A549 (cell line): ENCODE data around the gene THBS1. TPM values are rescaled to one million over a fixed set of nuclear protein-coding genes. Genes with fewer than 3 reads are reported as not detected.

Experiments used
- ATAC-seq, 2 experiments: fragments of 200-7000 bp in 1 of 2; fragments of >200 bp in 1 of 2; cut with Nextera tagmentation in 1 of 2; cut with Tn5 transposase in 1 of 2; 3 replicates each; pipeline versions ENCODE4 v1.8.0 to v1.9.1; 2018 to 2020; ENCODE audit warnings: mild to moderate bottlenecking in 1 of 2, moderate library complexity in 1 of 2
- CTCF ChIA-PET: fragments of 300-600 bp; sonication (Branson Sonifier 250); formaldehyde crosslinking; extraction: SDS; loops from one replicate; lab custom pipeline; 2021; ENCODE audit warnings: antibody characterized with exemption, inconsistent platforms; lab: Yijun Ruan, JAX
- POLR2A ChIA-PET: fragments of 350-600 bp; formaldehyde crosslinking; extraction: SDS; loops from one replicate; lab custom pipeline; 2021; ENCODE audit warnings: antibody characterized with exemption, inconsistent platforms; lab: Yijun Ruan, JAX
- DNase-seq, 2 experiments: peaks; one replicate each; pipeline versions ENCODE4 v3.0.0 to v3.0.0-alpha.2; 2011 to 2016; ENCODE audit warnings: low read depth in 1 of 2, low spot score in 1 of 2
- FAIRE-seq: peaks from 2 replicates; lab custom pipeline; 2011; peaks lifted over from hg19 to GRCh38; lab: Jason Lieb, UNC
- H3K27ac ChIP-seq, 2 experiments: fragments of >200 bp; sonication (Bioruptor Twin); formaldehyde crosslinking; 3 replicates each; pipeline ENCODE4 v1.5.1; 2016 to 2017
- H3K4me1 ChIP-seq: fragments of >200 bp; sonication (Bioruptor Twin); formaldehyde crosslinking; 3 replicates; pipeline ENCODE4 v1.6.1; 2016
- H3K4me2 ChIP-seq: fragments of >200 bp; sonication (Bioruptor Twin); formaldehyde crosslinking; 3 replicates; pipeline ENCODE4 v1.6.1; 2016
- H3K4me3 ChIP-seq: fragments of >200 bp; sonication (Bioruptor Twin); formaldehyde crosslinking; 3 replicates; pipeline ENCODE4 v1.5.1; 2016
- H3K9me3 ChIP-seq: fragments of >200 bp; sonication (Bioruptor Twin); formaldehyde crosslinking; 3 replicates; pipeline ENCODE4 v1.6.1; 2016
- CBX2 ChIP-seq: fragments of 200-600 bp; sonication (generic); IDR thresholded peaks from 2 replicates; pipeline ENCODE4 v1.6.1; 2016; ENCODE audit warnings: low read depth, mild to moderate bottlenecking, borderline replicate concordance
- CEBPB ChIP-seq, 2 experiments: fragments of >200 bp in 1 of 2; sonication (Bioruptor Twin) in 1 of 2; formaldehyde crosslinking in 1 of 2; IDR thresholded peaks; 2 replicates each; pipeline ENCODE4 v1.6.1; 2012 to 2016
- CHD2 ChIP-seq: fragments of 150-350 bp; IDR thresholded peaks from 2 replicates; pipeline ENCODE4 v1.6.1; 2014; ENCODE audit warnings: low read length; ENCODE audit not compliant: partially characterized antibody
- EP300 ChIP-seq, 2 experiments: fragments of >200 bp; sonication (Bioruptor Twin); formaldehyde crosslinking; IDR thresholded peaks; 2 replicates in 1 of 2; 3 replicates in 1 of 2; pipeline ENCODE4 v1.6.1; 2016 to 2017
- GATA3 ChIP-seq: IDR thresholded peaks from 2 replicates; pipeline ENCODE4 v1.6.1; 2012; ENCODE audit warnings: borderline replicate concordance
- HDAC2 ChIP-seq: fragments of 200-600 bp; sonication (generic); IDR thresholded peaks from 2 replicates; pipeline ENCODE4 v1.6.1; 2016
- HEYL ChIP-seq: fragments of 250-450 bp; sonication (Bioruptor Pico); IDR thresholded peaks from 2 replicates; pipeline ENCODE4 v1.8.0; 2021; ENCODE audit warnings: mild to moderate bottlenecking, moderate library complexity
- HOXB13 ChIP-seq: fragments of 250-450 bp; sonication (Bioruptor Pico); IDR thresholded peaks from 2 replicates; pipeline ENCODE4 v1.5.0; 2020; ENCODE audit warnings: low read depth, mild to moderate bottlenecking, moderate library complexity
- HOXB5 ChIP-seq: fragments of 250-450 bp; sonication (Bioruptor Pico); IDR thresholded peaks from 2 replicates; pipeline ENCODE4 v1.5.0; 2020; ENCODE audit warnings: mild to moderate bottlenecking, moderate library complexity
- JUN ChIP-seq, 2 experiments: fragments of >200 bp; sonication (Bioruptor Twin); formaldehyde crosslinking; IDR thresholded peaks; 2 replicates in 1 of 2; 3 replicates in 1 of 2; pipeline ENCODE4 v1.6.1; 2016 to 2017
- KDM1A ChIP-seq: fragments of 200-600 bp; sonication (generic); IDR thresholded peaks from 2 replicates; pipeline ENCODE4 v1.6.1; 2016; ENCODE audit warnings: low read depth, mild to moderate bottlenecking
- KDM5A ChIP-seq: fragments of 200-600 bp; sonication (generic); IDR thresholded peaks from 2 replicates; pipeline ENCODE4 v1.6.1; 2016; ENCODE audit warnings: antibody characterized with exemption, mild to moderate bottlenecking
- MAZ ChIP-seq: fragments of 150-350 bp; IDR thresholded peaks from 2 replicates; pipeline ENCODE4 v1.6.1; 2014; ENCODE audit warnings: antibody characterized with exemption, low read depth, low read length, borderline replicate concordance
- MYC ChIP-seq: IDR thresholded peaks from 2 replicates; pipeline ENCODE4 v1.6.1; 2012; ENCODE audit warnings: mild to moderate bottlenecking, inconsistent platforms, low read length, improper control_type of control experiment, borderline replicate concordance
- NFE2L2 ChIP-seq: fragments of 150-350 bp; conservative IDR thresholded peaks from 2 replicates; pipeline ENCODE4 v1.6.1; 2014; ENCODE audit warnings: low read length
- NPAS2 ChIP-seq: fragments of 250-450 bp; sonication (Bioruptor Pico); IDR thresholded peaks from 2 replicates; pipeline ENCODE4 v1.8.0; 2022; ENCODE audit warnings: mild to moderate bottlenecking, moderate library complexity, borderline replicate concordance
- NR3C1 ChIP-seq: fragments of >200 bp; sonication (Bioruptor Twin); formaldehyde crosslinking; IDR thresholded peaks from 3 replicates; pipeline ENCODE4 v1.6.1; 2017
- POLR2AphosphoS2 ChIP-seq: conservative IDR thresholded peaks from 2 replicates; pipeline ENCODE4 v1.6.1; 2012; ENCODE audit warnings: low read length, improper control_type of control experiment, inconsistent platforms
- RCOR1 ChIP-seq: fragments of 150-350 bp; IDR thresholded peaks from 2 replicates; pipeline ENCODE4 v1.6.1; 2014; ENCODE audit warnings: antibody characterized with exemption, low read length, low read depth
- SREBF2 ChIP-seq: fragments of 450-650 bp; IDR thresholded peaks from 2 replicates; pipeline ENCODE4 v1.6.1; 2014; ENCODE audit warnings: mild to moderate bottlenecking, moderate library complexity
- WGBS: methylation state at CpG from one replicate; pipeline ENCODE4 v1.1.6; 2017; ENCODE audit errors: missing lambda C conversion rate; 5-methylcytosine and 5-hydroxymethylcytosine counted together
- polyA plus RNA-seq, 4 experiments: library from polyadenylated mRNA; depleted of rRNA in 3 of 4; stranded (reverse); fragments of >200 nt; fragmentation: RNase III in 1 of 4; extraction: RNeasy Plus Mini Kit Qiagen cat#74134 plus additional on column Dnase treatment in 1 of 4; gene quantifications; 2 replicates in 3 of 4; 3 replicates in 1 of 4; pipeline ENCODE4 v1.2.3, GENCODE V29; 2011 to 2017
- TF ChIP-seq, protein P1 (sequence below): IDR thresholded peaks from 2 replicates; pipeline ENCODE4 v1.6.1; 2012
- TF ChIP-seq, protein P2 (sequence below): fragments of 450-650 bp; IDR thresholded peaks from 2 replicates; pipeline ENCODE4 v1.6.1; 2014; ENCODE audit warnings: antibody characterized with exemption
- TF ChIP-seq, protein P3 (sequence below): fragments of >200 bp; sonication (Bioruptor Twin); formaldehyde crosslinking; IDR thresholded peaks from 3 replicates; pipeline ENCODE4 v1.5.1; 2016
- TF ChIP-seq, protein P4 (sequence below): fragments of >200 bp; sonication (Bioruptor Twin); formaldehyde crosslinking; IDR thresholded peaks from 2 replicates; pipeline ENCODE4 v1.6.1; 2016
- TF ChIP-seq, protein P5 (sequence below): fragments of 200-600 bp; sonication (generic); IDR thresholded peaks from 2 replicates; pipeline ENCODE4 v1.6.1; 2016; ENCODE audit warnings: antibody characterized with exemption, mild to moderate bottlenecking, moderate library complexity
- TF ChIP-seq, protein P6 (sequence below): fragments of 250-450 bp; sonication (Bioruptor Pico); IDR thresholded peaks from 2 replicates; pipeline ENCODE4 v1.5.0; 2020; ENCODE audit warnings: low read depth, mild to moderate bottlenecking, moderate library complexity
- TF ChIP-seq, protein P7 (sequence below): fragments of 250-450 bp; sonication (Bioruptor Pico); IDR thresholded peaks from 2 replicates; pipeline ENCODE4 v1.5.0; 2021; ENCODE audit warnings: mild to moderate bottlenecking, moderate library complexity, borderline replicate concordance

The THBS1 gene
- polyA plus RNA-seq, 2 of the 4 experiments (the other 2 are of a cell fraction), result 46.8 to 54.9 TPM

DNA sequence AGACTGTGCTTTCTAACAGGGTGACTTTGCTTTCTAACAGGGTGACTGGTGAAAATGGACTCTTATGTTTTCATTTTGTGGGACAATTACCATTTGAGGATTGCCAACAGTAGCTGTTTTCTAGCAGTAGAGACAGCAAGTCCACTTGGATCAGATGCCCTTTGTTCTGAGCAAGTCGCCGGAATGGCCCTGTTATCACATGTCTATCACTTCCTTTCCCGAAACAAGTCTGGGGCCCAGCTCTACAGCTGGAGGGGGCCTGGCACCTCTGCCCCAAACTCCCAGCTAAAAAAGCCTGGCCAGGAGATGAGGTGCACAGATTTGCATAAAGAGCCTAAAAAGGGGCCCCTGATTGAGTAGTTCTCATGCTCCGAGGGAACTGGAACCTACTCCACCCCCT, 44.6 kb downstream of the THBS1 start:
- H3K4me3 ChIP-seq, result no peak overlapping the region
- no peak for TF ChIP-seq NPAS2 (CRISPR knock-in tag)
- TF ChIP-seq RCOR1, result no peak
- no peak for TF ChIP-seq EP300 (IDR thresholded peaks at IDR 0.05)
- TF ChIP-seq GATA3, result no peak
- TF ChIP-seq NFE2L2, result no peak
- TF ChIP-seq, protein P1, sequence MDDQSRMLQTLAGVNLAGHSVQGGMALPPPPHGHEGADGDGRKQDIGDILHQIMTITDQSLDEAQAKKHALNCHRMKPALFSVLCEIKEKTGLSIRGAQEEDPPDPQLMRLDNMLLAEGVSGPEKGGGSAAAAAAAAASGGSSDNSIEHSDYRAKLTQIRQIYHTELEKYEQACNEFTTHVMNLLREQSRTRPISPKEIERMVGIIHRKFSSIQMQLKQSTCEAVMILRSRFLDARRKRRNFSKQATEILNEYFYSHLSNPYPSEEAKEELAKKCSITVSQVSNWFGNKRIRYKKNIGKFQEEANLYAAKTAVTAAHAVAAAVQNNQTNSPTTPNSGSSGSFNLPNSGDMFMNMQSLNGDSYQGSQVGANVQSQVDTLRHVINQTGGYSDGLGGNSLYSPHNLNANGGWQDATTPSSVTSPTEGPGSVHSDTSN, result no peak
- no peak for TF ChIP-seq CBX2
- TF ChIP-seq KDM5A, result no peak
- TF ChIP-seq CHD2, result no peak
- no peak for TF ChIP-seq POLR2AphosphoS2
- TF ChIP-seq, protein P2, sequence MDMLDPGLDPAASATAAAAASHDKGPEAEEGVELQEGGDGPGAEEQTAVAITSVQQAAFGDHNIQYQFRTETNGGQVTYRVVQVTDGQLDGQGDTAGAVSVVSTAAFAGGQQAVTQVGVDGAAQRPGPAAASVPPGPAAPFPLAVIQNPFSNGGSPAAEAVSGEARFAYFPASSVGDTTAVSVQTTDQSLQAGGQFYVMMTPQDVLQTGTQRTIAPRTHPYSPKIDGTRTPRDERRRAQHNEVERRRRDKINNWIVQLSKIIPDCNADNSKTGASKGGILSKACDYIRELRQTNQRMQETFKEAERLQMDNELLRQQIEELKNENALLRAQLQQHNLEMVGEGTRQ, result no peak
- TF ChIP-seq HEYL (CRISPR knock-in tag), result no peak
- TF ChIP-seq SREBF2, result no peak
- H3K9me3 ChIP-seq, result no peaks in the 10 kb centered on the region
- H3K27ac ChIP-seq, result no peak overlapping the region; a peak in 1 of 6 replicates
- FAIRE-seq (no peak), ATAC-seq (no peak), DNase-seq (no peak)
- CTCF ChIA-PET, result interaction anchor here (1.2 kb wide), 1 partner anchor 49 kb away, joined by 3 read pairs; no protein-coding TSS in a partner anchor
- H3K4me2 ChIP-seq, result no peak overlapping the region
- WGBS, result 98% methylated on average over 4 of the region's 4 CpGs
- POLR2A ChIA-PET, result no interaction called here
- peaks cover 17% of the 10 kb centered on the region; the same call in 2 of the 3 replicates for H3K4me1 ChIP-seq

DNA sequence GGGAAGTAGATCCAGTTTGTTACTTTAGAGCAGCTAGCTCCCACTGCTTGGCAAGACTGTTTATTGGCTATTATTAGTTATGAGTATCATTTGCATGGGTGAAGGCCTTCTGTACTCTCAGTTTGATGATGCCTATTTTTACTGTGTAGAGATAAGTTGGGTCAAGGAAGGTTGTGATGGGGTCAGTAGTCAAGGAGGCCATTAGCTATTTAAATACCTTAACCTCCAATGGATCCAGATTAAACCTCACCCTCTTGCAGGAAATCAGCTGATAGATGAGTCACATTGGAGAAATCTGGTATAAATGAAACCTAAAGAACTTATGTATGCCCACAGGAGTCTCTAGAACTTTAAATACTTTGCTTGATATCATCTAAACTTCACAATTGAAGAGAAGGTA, 45.0 kb downstream of the THBS1 start:
- H3K4me2 ChIP-seq, result no peak overlapping the region
- TF ChIP-seq HOXB13 (CRISPR knock-in tag) (no peak), CEBPB (IDR thresholded peaks at IDR 0.05) (no peak), JUN (IDR thresholded peaks at IDR 0.05) (no peak), NFE2L2 (no peak), HDAC2 (no peak), CBX2 (no peak), HOXB5 (CRISPR knock-in tag) (no peak), KDM1A (no peak), NR3C1 (no peak), MAZ (no peak), HEYL (CRISPR knock-in tag) (no peak), MYC (no peak), RCOR1 (no peak)
- TF ChIP-seq, protein P3, sequence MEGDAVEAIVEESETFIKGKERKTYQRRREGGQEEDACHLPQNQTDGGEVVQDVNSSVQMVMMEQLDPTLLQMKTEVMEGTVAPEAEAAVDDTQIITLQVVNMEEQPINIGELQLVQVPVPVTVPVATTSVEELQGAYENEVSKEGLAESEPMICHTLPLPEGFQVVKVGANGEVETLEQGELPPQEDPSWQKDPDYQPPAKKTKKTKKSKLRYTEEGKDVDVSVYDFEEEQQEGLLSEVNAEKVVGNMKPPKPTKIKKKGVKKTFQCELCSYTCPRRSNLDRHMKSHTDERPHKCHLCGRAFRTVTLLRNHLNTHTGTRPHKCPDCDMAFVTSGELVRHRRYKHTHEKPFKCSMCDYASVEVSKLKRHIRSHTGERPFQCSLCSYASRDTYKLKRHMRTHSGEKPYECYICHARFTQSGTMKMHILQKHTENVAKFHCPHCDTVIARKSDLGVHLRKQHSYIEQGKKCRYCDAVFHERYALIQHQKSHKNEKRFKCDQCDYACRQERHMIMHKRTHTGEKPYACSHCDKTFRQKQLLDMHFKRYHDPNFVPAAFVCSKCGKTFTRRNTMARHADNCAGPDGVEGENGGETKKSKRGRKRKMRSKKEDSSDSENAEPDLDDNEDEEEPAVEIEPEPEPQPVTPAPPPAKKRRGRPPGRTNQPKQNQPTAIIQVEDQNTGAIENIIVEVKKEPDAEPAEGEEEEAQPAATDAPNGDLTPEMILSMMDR, result no peak
- TF ChIP-seq, protein P4, sequence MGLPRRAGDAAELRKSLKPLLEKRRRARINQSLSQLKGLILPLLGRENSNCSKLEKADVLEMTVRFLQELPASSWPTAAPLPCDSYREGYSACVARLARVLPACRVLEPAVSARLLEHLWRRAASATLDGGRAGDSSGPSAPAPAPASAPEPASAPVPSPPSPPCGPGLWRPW, result no peak
- TF ChIP-seq, protein P5, sequence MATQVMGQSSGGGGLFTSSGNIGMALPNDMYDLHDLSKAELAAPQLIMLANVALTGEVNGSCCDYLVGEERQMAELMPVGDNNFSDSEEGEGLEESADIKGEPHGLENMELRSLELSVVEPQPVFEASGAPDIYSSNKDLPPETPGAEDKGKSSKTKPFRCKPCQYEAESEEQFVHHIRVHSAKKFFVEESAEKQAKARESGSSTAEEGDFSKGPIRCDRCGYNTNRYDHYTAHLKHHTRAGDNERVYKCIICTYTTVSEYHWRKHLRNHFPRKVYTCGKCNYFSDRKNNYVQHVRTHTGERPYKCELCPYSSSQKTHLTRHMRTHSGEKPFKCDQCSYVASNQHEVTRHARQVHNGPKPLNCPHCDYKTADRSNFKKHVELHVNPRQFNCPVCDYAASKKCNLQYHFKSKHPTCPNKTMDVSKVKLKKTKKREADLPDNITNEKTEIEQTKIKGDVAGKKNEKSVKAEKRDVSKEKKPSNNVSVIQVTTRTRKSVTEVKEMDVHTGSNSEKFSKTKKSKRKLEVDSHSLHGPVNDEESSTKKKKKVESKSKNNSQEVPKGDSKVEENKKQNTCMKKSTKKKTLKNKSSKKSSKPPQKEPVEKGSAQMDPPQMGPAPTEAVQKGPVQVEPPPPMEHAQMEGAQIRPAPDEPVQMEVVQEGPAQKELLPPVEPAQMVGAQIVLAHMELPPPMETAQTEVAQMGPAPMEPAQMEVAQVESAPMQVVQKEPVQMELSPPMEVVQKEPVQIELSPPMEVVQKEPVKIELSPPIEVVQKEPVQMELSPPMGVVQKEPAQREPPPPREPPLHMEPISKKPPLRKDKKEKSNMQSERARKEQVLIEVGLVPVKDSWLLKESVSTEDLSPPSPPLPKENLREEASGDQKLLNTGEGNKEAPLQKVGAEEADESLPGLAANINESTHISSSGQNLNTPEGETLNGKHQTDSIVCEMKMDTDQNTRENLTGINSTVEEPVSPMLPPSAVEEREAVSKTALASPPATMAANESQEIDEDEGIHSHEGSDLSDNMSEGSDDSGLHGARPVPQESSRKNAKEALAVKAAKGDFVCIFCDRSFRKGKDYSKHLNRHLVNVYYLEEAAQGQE, result no peak
- TF ChIP-seq, protein P6, sequence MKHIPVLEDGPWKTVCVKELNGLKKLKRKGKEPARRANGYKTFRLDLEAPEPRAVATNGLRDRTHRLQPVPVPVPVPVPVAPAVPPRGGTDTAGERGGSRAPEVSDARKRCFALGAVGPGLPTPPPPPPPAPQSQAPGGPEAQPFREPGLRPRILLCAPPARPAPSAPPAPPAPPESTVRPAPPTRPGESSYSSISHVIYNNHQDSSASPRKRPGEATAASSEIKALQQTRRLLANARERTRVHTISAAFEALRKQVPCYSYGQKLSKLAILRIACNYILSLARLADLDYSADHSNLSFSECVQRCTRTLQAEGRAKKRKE (CRISPR knock-in tag), result no peak
- TF ChIP-seq, protein P7, sequence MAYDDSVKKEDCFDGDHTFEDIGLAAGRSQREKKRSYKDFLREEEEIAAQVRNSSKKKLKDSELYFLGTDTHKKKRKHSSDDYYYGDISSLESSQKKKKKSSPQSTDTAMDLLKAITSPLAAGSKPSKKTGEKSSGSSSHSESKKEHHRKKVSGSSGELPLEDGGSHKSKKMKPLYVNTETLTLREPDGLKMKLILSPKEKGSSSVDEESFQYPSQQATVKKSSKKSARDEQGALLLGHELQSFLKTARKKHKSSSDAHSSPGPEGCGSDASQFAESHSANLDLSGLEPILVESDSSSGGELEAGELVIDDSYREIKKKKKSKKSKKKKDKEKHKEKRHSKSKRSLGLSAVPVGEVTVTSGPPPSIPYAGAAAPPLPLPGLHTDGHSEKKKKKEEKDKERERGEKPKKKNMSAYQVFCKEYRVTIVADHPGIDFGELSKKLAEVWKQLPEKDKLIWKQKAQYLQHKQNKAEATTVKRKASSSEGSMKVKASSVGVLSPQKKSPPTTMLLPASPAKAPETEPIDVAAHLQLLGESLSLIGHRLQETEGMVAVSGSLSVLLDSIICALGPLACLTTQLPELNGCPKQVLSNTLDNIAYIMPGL (CRISPR knock-in tag), result no peak
- TF ChIP-seq, all 56 proteins: peak for 0
- Histone ChIP-seq H3K4me1 (peaks cover 17% of the 10 kb centered on the region; the same call in 2 of the 3 replicates), H3K27ac (no peak overlapping the region), H3K9me3 (no peaks in the 10 kb centered on the region), H3K4me3 (no peak overlapping the region)
- DNase-seq, result no peak
- CTCF ChIA-PET, result no interaction called here
- no peak for ATAC-seq
- no peak for FAIRE-seq
- POLR2A ChIA-PET, result no interaction called here
